ENCODE results near the gene IGF1R. TPM values are rescaled to one million over a fixed set of nuclear protein-coding genes. Genes with fewer than 3 reads are reported as not detected.
"Not testable (repeated sequence)": the region's sequence is repeated elsewhere in the genome, so short reads cannot be mapped to it uniquely, and the experiment has no call there.

IGF1R gene
- polyA plus RNA-seq, 1 experiment, result 36.2 TPM

GRCh38 chr15:98617328-98617980 is 30.9 kb upstream of the IGF1R start:
- H3K27me3 ChIP-seq (ENCODE audit: control insufficient read depth, insufficient read depth, low read length), result peaks cover 4% of the 10 kb centered on the region
- CTCF ChIA-PET, result no interaction called here
- H3K4me3 ChIP-seq (ENCODE audit: low read depth, low read length), result no peak overlapping the region
- H3K36me3 ChIP-seq (ENCODE audit: control insufficient read depth, insufficient read depth, low read length), result no peaks in the 10 kb centered on the region
- TF ChIP-seq CTCF (IDR thresholded peaks at IDR 0.05; ENCODE audit: insufficient read depth, low read depth, low read length), result no peak
- POLR2A ChIA-PET, result no interaction called here
- DNase-seq (ENCODE audit: low read depth), result no peak

- H3K27me3 ChIP-seq (ENCODE audit: control insufficient read depth, insufficient read depth, low read length); POLR2A ChIA-PET; H3K36me3 ChIP-seq (ENCODE audit: control insufficient read depth, insufficient read depth, low read length); H3K4me3 ChIP-seq (ENCODE audit: low read depth, low read length); DNase-seq (ENCODE audit: low read depth); CTCF ChIA-PET: not testable (repeated sequence)
Observed at GRCh38 chr15:98618576-98618975, 29.8 kb upstream of the IGF1R start.

- ChIA-PET POLR2A (no interaction called here), CTCF (no interaction called here)
- no peak overlapping the region for H3K4me3 ChIP-seq (ENCODE audit: low read depth, low read length)
- no peak for TF ChIP-seq CTCF (IDR thresholded peaks at IDR 0.05; ENCODE audit: insufficient read depth, low read depth, low read length)
- H3K27me3 ChIP-seq (ENCODE audit: control insufficient read depth, insufficient read depth, low read length), result peaks cover 4% of the 10 kb centered on the region
- DNase-seq (ENCODE audit: low read depth), result no peak
- no peaks in the 10 kb centered on the region for H3K36me3 ChIP-seq (ENCODE audit: control insufficient read depth, insufficient read depth, low read length)
Observed at GRCh38 chr15:98620020-98620419, 28.3 kb upstream of the IGF1R start.

GRCh38 chr15:98621021-98621420 is 27.3 kb upstream of the IGF1R start:
- no peaks in the 10 kb centered on the region for H3K36me3 ChIP-seq (ENCODE audit: control insufficient read depth, insufficient read depth, low read length)
- no peak overlapping the region for H3K4me3 ChIP-seq (ENCODE audit: low read depth, low read length)
- ChIA-PET POLR2A (no interaction called here), CTCF (no interaction called here)
- peaks cover 6% of the 10 kb centered on the region for H3K27me3 ChIP-seq (ENCODE audit: control insufficient read depth, insufficient read depth, low read length)
- TF ChIP-seq CTCF (IDR thresholded peaks at IDR 0.05; ENCODE audit: insufficient read depth, low read depth, low read length), result no peak
- DNase-seq (ENCODE audit: low read depth), result no peak

DNA sequence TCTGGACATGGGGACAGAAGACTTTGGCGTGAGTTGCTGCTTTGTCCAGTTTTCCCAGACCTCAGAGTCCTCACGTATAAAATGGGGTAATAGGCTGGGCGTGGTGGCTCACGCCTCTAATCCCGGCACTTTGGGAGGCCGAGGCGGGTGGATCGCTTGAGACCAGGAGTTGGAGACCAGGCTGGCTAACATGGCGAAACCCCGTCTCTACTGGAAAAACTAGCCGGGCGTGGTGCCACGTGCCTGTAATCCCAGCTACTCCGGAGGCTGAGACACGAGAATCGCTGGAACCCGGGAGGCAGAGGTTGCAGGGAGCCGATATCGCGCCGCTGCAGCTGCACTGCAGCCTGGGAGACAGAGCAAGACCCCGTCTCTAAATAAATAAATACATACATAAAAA is 22.7 kb upstream of the IGF1R start:
- CTCF ChIA-PET, result interaction anchor here (1.2 kb wide), 1 partner anchor 12 kb away, joined by 4 read pairs; no protein-coding TSS in a partner anchor
- POLR2A ChIA-PET, result no interaction called here
- no peak for DNase-seq (ENCODE audit: low read depth)
- no peak for TF ChIP-seq CTCF (IDR thresholded peaks at IDR 0.05; ENCODE audit: insufficient read depth, low read depth, low read length)
- no peaks in the 10 kb centered on the region for H3K36me3 ChIP-seq (ENCODE audit: control insufficient read depth, insufficient read depth, low read length)
- peaks cover 6% of the 10 kb centered on the region for H3K27me3 ChIP-seq (ENCODE audit: control insufficient read depth, insufficient read depth, low read length)
- no peak overlapping the region for H3K4me3 ChIP-seq (ENCODE audit: low read depth, low read length)

GRCh38 chr15:98626153-98626552 is 22.2 kb upstream of the IGF1R start:
- CTCF ChIA-PET, result interaction anchor here (1.2 kb wide), 1 partner anchor 11 kb away, joined by 4 read pairs; no protein-coding TSS in a partner anchor
- TF ChIP-seq CTCF (IDR thresholded peaks at IDR 0.05; ENCODE audit: insufficient read depth, low read depth, low read length), result no peak
- H3K4me3 ChIP-seq (ENCODE audit: low read depth, low read length), result no peak overlapping the region
- H3K36me3 ChIP-seq (ENCODE audit: control insufficient read depth, insufficient read depth, low read length), result no peaks in the 10 kb centered on the region
- POLR2A ChIA-PET, result no interaction called here
- DNase-seq (ENCODE audit: low read depth), result no peak
- peaks cover 6% of the 10 kb centered on the region for H3K27me3 ChIP-seq (ENCODE audit: control insufficient read depth, insufficient read depth, low read length)
